Keratinocyte (primary cell): Measurements from ENCODE around the gene FGF4. TPM values are rescaled to one million over a fixed set of nuclear protein-coding genes. Genes with fewer than 3 reads are reported as not detected.

ENCODE experiments used
- DNase-seq: peaks from one replicate; pipeline ENCODE4 v3.0.0-alpha.2; 2011; ENCODE audit warnings: low read depth, missing footprints, low spot score
- FAIRE-seq: peaks from 2 replicates; lab custom pipeline; 2011; peaks lifted over from hg19 to GRCh38; lab: Jason Lieb, UNC
- H2AFZ ChIP-seq: 2 replicates; pipeline ENCODE4 v1.6.0; 2012; ENCODE audit warnings: low read length, control low read depth, inconsistent platforms; ENCODE audit not compliant: control insufficient read depth
- H3K27ac ChIP-seq: 2 replicates; pipeline ENCODE4 v1.5.1; 2011; ENCODE audit warnings: low read length; ENCODE audit not compliant: control insufficient read depth, insufficient read depth
- H3K27me3 ChIP-seq: 3 replicates; pipeline ENCODE4 v1.6.0; 2011; ENCODE audit warnings: low read length; ENCODE audit not compliant: control insufficient read depth, insufficient read depth; ENCODE audit errors: extremely low read depth
- H3K36me3 ChIP-seq, 2 experiments: 2 replicates in 1 of 2; 3 replicates in 1 of 2; pipeline ENCODE4 v1.5.1; 2011; ENCODE audit warnings: low read length in 2 of 2, mild to moderate bottlenecking in 1 of 2; ENCODE audit not compliant: control insufficient read depth in 2 of 2, insufficient read depth in 2 of 2; ENCODE audit errors: extremely low read depth in 1 of 2
- H3K4me1 ChIP-seq: 3 replicates; pipeline ENCODE4 v1.5.1; 2011; ENCODE audit warnings: low read length; ENCODE audit not compliant: control insufficient read depth, insufficient read depth; ENCODE audit errors: extremely low read depth
- H3K4me2 ChIP-seq: 3 replicates; pipeline ENCODE4 v1.6.0; 2011; ENCODE audit warnings: low read depth, low read length; ENCODE audit not compliant: control insufficient read depth, insufficient read depth; ENCODE audit errors: extremely low read depth
- H3K4me3 ChIP-seq, 3 experiments: fragments of 200-600 bp in 1 of 3; sonication (generic) in 1 of 3; 2 replicates in 2 of 3; 3 replicates in 1 of 3; pipeline ENCODE4 v1.5.1; 2011 to 2016; ENCODE audit warnings: low read length in 3 of 3, mild to moderate bottlenecking in 3 of 3, control low read depth in 2 of 3, inconsistent platforms in 1 of 3, low read depth in 1 of 3, mixed read lengths in 1 of 3, mixed run types in 1 of 3, moderate library complexity in 1 of 3; ENCODE audit not compliant: control insufficient read depth in 2 of 3, insufficient read depth in 2 of 3; ENCODE audit errors: extremely low read depth in 1 of 3
- H3K79me2 ChIP-seq: 2 replicates; pipeline ENCODE4 v1.6.0; 2012; ENCODE audit warnings: low read length; ENCODE audit not compliant: control insufficient read depth, insufficient read depth
- H3K9ac ChIP-seq: 3 replicates; pipeline ENCODE4 v1.6.0; 2011; ENCODE audit warnings: low read length; ENCODE audit not compliant: control insufficient read depth, insufficient read depth; ENCODE audit errors: extremely low read depth
- H3K9me1 ChIP-seq: 3 replicates; pipeline ENCODE4 v1.6.0; 2011; ENCODE audit warnings: low read length; ENCODE audit not compliant: control insufficient read depth, insufficient read depth; ENCODE audit errors: extremely low read depth
- H3K9me3 ChIP-seq: 2 replicates; pipeline ENCODE4 v1.5.1; 2012; ENCODE audit warnings: low read depth, low read length; ENCODE audit not compliant: control insufficient read depth
- H4K20me1 ChIP-seq: 3 replicates; pipeline ENCODE4 v1.6.0; 2011; ENCODE audit warnings: low read length; ENCODE audit not compliant: control insufficient read depth, insufficient read depth; ENCODE audit errors: extremely low read depth
- EZH2 ChIP-seq: IDR thresholded peaks from one replicate; pipeline ENCODE4 v1.6.1; 2012; ENCODE audit warnings: inconsistent platforms, mild to moderate bottlenecking, low read length, moderate library complexity
- dilution Hi-C: fragments of 300-500 bp; cut with MboI; formaldehyde crosslinking; loops from one replicate; pipeline ENCODE4 v1.7.0; 2020; ENCODE audit warnings: low sequenced_read_pairs; ENCODE audit not compliant: extremely low pct_ligation_motif_present
- polyA plus RNA-seq, 5 experiments: library from polyadenylated mRNA; depleted of rRNA in 3 of 5; stranded (reverse) in 3 of 5; stranded (forward) in 1 of 5; unstranded in 1 of 5; fragments of >200 nt; gene quantifications; 1 replicate in 1 of 5; 2 replicates in 3 of 5; 3 replicates in 1 of 5; pipeline versions ENCODE4 v1.2.1 to v1.2.3, GENCODE V29; 2011 to 2012; ENCODE audit warnings: missing spikeins in 2 of 5, low read depth in 1 of 5, low replicate concordance in 1 of 5
- TF ChIP-seq, protein P1 (sequence below), 3 experiments: IDR thresholded peaks in 1 of 3; conservative IDR thresholded peaks in 1 of 3; optimal IDR thresholded peaks in 1 of 3; 2 replicates in 2 of 3; 3 replicates in 1 of 3; pipeline versions ENCODE3 to v1.5.1; 2011; ENCODE audit warnings: low read length in 3 of 3, mild to moderate bottlenecking in 3 of 3, moderate library complexity in 2 of 3, control low read depth in 1 of 3, inconsistent platforms in 1 of 3; ENCODE audit not compliant: insufficient read depth in 2 of 3; ENCODE audit errors: extremely low read depth in 1 of 3

FGF4 gene
- polyA plus RNA-seq, 1 donor (not counting 4 experiments of a cell fraction or from before 2014, with no cell fraction given), result not detected

DNA sequence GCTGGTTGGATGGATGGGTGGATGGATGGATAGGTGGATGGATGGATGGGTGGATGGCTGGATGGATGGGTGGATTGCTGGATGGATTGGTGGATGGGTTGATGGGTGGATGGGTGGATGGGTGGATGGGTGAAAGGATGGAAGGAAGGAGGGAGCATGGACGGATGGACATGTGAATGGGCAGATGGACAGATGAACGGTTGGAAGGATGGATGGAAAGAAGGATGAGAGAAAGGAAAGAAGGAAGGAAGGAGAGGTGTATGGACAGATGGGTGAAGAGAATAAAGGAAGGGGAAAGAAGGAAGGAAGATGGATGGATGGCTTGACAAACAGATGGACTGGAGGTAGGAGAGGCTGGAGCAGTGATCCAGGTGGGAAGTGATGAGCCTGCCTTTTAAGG lies 38.7 kb upstream of the FGF4 start:
- no peak overlapping the region for H3K4me2 ChIP-seq
- H4K20me1 ChIP-seq, result no peaks in the 10 kb centered on the region
- TF ChIP-seq, protein P1, sequence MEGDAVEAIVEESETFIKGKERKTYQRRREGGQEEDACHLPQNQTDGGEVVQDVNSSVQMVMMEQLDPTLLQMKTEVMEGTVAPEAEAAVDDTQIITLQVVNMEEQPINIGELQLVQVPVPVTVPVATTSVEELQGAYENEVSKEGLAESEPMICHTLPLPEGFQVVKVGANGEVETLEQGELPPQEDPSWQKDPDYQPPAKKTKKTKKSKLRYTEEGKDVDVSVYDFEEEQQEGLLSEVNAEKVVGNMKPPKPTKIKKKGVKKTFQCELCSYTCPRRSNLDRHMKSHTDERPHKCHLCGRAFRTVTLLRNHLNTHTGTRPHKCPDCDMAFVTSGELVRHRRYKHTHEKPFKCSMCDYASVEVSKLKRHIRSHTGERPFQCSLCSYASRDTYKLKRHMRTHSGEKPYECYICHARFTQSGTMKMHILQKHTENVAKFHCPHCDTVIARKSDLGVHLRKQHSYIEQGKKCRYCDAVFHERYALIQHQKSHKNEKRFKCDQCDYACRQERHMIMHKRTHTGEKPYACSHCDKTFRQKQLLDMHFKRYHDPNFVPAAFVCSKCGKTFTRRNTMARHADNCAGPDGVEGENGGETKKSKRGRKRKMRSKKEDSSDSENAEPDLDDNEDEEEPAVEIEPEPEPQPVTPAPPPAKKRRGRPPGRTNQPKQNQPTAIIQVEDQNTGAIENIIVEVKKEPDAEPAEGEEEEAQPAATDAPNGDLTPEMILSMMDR (optimal IDR thresholded peaks at IDR 0.05 in 1 of 3, IDR thresholded peaks at IDR 0.05 in 1 of 3, conservative IDR thresholded peaks at IDR 0.05 in 1 of 3; ENCODE audit: extremely low read depth in 1 of 3, insufficient read depth in 2 of 3, low read length in 3 of 3), result no peak
- no peak for TF ChIP-seq EZH2
- H3K27ac ChIP-seq, result no peak overlapping the region
- DNase-seq (no peak), FAIRE-seq (no peak)
- no peaks in the 10 kb centered on the region for H3K9me3 ChIP-seq
- H3K79me2 ChIP-seq, result no peaks in the 10 kb centered on the region
- no peaks in the 10 kb centered on the region for H3K36me3 ChIP-seq
- dilution Hi-C loops, result no loop called here
- peaks cover 49% of the 10 kb centered on the region for H3K27me3 ChIP-seq
- no peak overlapping the region for H3K4me3 ChIP-seq
- H3K9me1 ChIP-seq, result no peaks in the 10 kb centered on the region
- H3K4me1 ChIP-seq, result no peaks in the 10 kb centered on the region
- no peak overlapping the region for H3K9ac ChIP-seq
- no peak overlapping the region for H2AFZ ChIP-seq

DNA sequence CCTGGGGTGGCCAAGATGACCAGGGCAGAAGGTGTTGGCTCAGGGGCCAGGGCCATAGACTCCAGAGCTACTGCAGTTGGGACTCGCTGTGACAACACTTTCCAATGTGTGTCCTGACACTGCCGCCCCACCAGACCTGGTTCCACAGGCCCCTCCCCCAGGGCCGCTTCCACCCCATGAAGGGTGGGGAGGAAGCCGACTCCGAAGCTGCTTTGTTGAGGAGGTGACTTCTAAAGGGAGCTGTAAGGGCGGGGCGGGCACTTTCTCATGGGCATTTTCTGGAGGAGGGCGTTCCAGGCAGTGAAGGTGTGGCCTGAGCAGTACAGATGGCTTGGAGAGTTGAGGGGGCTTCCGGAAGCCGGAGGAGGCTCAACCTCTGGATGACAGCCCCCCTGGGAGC lies 37.8 kb upstream of the FGF4 start:
- Histone ChIP-seq H3K27ac (no peak overlapping the region), H3K79me2 (no peaks in the 10 kb centered on the region), H3K4me2 (no peak overlapping the region), H3K27me3 (peaks cover 49% of the 10 kb centered on the region), H3K4me1 (no peaks in the 10 kb centered on the region), H3K36me3 (no peaks in the 10 kb centered on the region), H3K9me1 (no peaks in the 10 kb centered on the region), H3K9ac (no peak overlapping the region), H2AFZ (no peak overlapping the region), H3K9me3 (no peaks in the 10 kb centered on the region), H4K20me1 (no peaks in the 10 kb centered on the region), H3K4me3 (no peak overlapping the region)
- dilution Hi-C loops, result no loop called here
- FAIRE-seq (no peak), DNase-seq (no peak)
- TF ChIP-seq EZH2, result no peak
- TF ChIP-seq, protein P1 (optimal IDR thresholded peaks at IDR 0.05 in 1 of 3, IDR thresholded peaks at IDR 0.05 in 1 of 3, conservative IDR thresholded peaks at IDR 0.05 in 1 of 3; ENCODE audit: extremely low read depth in 1 of 3, insufficient read depth in 2 of 3, low read length in 3 of 3), result no peak
